Prostate gland (tissue), 2 donors: ENCODE data around the gene CORO7.

Experiments
- CTCF ChIP-seq, 4 experiments: fragments of 200-600 bp in 2 of 4; fragments of 450-650 bp in 2 of 4; sonication (generic) in 2 of 4; IDR thresholded peaks; 1 replicate in 3 of 4; 2 replicates in 1 of 4; pipeline ENCODE4 v1.5.1; 2016 to 2019; ENCODE audit warnings: antibody characterized with exemption in 4 of 4, mild to moderate bottlenecking in 2 of 4, moderate library complexity in 2 of 4
- POLR2A ChIP-seq: fragments of 450-650 bp; IDR thresholded peaks from one replicate; pipeline ENCODE4 v1.6.1; 2016; ENCODE audit warnings: antibody characterized with exemption, mild to moderate bottlenecking

DNA sequence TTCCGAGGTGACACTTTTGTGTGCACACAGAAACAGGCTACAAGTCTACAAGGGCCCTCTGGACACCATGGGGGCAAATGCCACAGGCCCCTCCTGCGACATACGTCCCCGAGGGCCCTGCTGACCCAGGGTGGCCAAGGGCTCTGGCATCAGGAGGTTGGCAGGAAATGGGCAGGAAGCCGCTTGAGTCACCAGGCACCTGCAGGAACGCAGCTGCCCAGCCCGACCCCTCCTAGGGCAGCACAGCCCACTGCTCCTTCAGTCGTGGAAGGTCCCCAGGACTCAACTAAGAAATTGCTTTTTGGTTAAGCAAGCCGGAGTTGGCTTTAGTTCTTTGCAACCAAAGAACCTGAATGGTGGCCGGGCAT lies 8.1 kb downstream of the CORO7 start:
- TF ChIP-seq CTCF (IDR thresholded peaks at IDR 0.05) (no peak), POLR2A (no peak)
